Caco-2 (cell line): Measurements from ENCODE around the gene WBP1L. TPM values are rescaled to one million over a fixed set of nuclear protein-coding genes. Genes with fewer than 3 reads are reported as not detected.
A peak's percentile ranks its signal among the peaks of the same experiment; 100 is the strongest.

Experiments
- BruUV-seq: library from RNA; stranded (reverse); fragments of 400-500 nt; replicated peaks from 2 replicates; lab custom pipeline; 2021; lab: Mats Ljungman, UMichigan
- CTCF ChIA-PET: fragments of 300-600 bp; sonication (Branson Sonifier 250); formaldehyde crosslinking; loops from one replicate; lab custom pipeline; 2022; ENCODE audit warnings: antibody characterized with exemption; lab: Charles Lee
- POLR2A ChIA-PET: fragments of 300-600 bp; sonication (Branson Sonifier 250); formaldehyde crosslinking; loops from one replicate; lab custom pipeline; 2022; ENCODE audit warnings: antibody characterized with exemption; lab: Charles Lee
- DNase-seq, 2 experiments: peaks; one replicate each; pipeline versions ENCODE4 v3.0.0 to v3.0.0-alpha.2; 2020 to 2022
- H3K27me3 ChIP-seq: replicated peaks from 2 replicates; pipeline ENCODE4 v1.6.0; 2011; ENCODE audit warnings: low read length; ENCODE audit not compliant: control insufficient read depth, insufficient read depth
- H3K36me3 ChIP-seq: 2 replicates; pipeline ENCODE4 v1.5.1; 2011; ENCODE audit warnings: low read length; ENCODE audit not compliant: control insufficient read depth, insufficient read depth
- H3K4me1 ChIP-seq: fragments of 250-450 bp; sonication (Bioruptor Pico); 2 replicates; pipeline ENCODE4 v1.5.1; 2020; ENCODE audit warnings: mild to moderate bottlenecking
- H3K4me3 ChIP-seq: 2 replicates; pipeline ENCODE4 v1.5.1; 2011; ENCODE audit warnings: low read depth, mild to moderate bottlenecking, control low read depth, low read length
- H3K9me3 ChIP-seq: fragments of 250-450 bp; sonication (Bioruptor Pico); 2 replicates; pipeline ENCODE4 v1.5.1; 2020; ENCODE audit warnings: mild to moderate bottlenecking, moderate library complexity
- H3K27ac Mint-ChIP-seq: one replicate; pipeline ENCODE4 v1.8.0; 2022; ENCODE audit warnings: mixed read lengths; ENCODE audit not compliant: unreplicated experiment
- H3K27me3 Mint-ChIP-seq: one replicate; pipeline ENCODE4 v1.8.0; 2022; ENCODE audit warnings: mixed read lengths; ENCODE audit not compliant: insufficient read depth, unreplicated experiment
- H3K36me3 Mint-ChIP-seq: one replicate; pipeline ENCODE4 v1.8.0; 2022; ENCODE audit warnings: mild to moderate bottlenecking, mixed read lengths; ENCODE audit not compliant: insufficient read depth, unreplicated experiment
- H3K4me1 Mint-ChIP-seq: one replicate; pipeline ENCODE4 v1.8.0; 2022; ENCODE audit warnings: low read depth, mixed read lengths; ENCODE audit not compliant: unreplicated experiment
- H3K4me3 Mint-ChIP-seq: one replicate; pipeline ENCODE4 v1.8.0; 2022; ENCODE audit warnings: mild to moderate bottlenecking, moderate library complexity, mixed read lengths; ENCODE audit not compliant: unreplicated experiment
- H3K9me3 Mint-ChIP-seq: one replicate; pipeline ENCODE4 v1.8.0; 2022; ENCODE audit warnings: mixed read lengths; ENCODE audit not compliant: unreplicated experiment
- CTCF ChIP-seq, 2 experiments: fragments of 200-600 bp in 1 of 2; IDR thresholded peaks; 1 replicate in 1 of 2; 2 replicates in 1 of 2; pipeline versions ENCODE4 v1.5.1 to v1.8.0; 2011 to 2022; ENCODE audit warnings: antibody characterized with exemption in 1 of 2, control low read depth in 1 of 2, inconsistent platforms in 1 of 2, low read depth in 1 of 2, low read length in 1 of 2, mild to moderate bottlenecking in 1 of 2, moderate library complexity in 1 of 2; ENCODE audit not compliant: insufficient read depth in 1 of 2, severe bottlenecking in 1 of 2, unreplicated experiment in 1 of 2
- intact Hi-C: fragments of 100-400 bp; cut with micrococcal nuclease; formaldehyde crosslinking; loops from one replicate; pipeline ENCODE4 v1.10.0; 2022; ENCODE audit not compliant: unreplicated experiment
- total RNA-seq: library from RNA; stranded (reverse); gene quantifications from 2 replicates; pipeline ENCODE4 v1.2.3, GENCODE V29; 2022

The WBP1L gene
- total RNA-seq, 1 experiment from 2014 or later, result 28.2 TPM

- Mint-ChIP-seq H3K4me3 (no peak overlapping the region), H3K27ac (no peak overlapping the region), H3K27me3 (no peaks in the 10 kb centered on the region), H3K36me3 (peaks cover 13% of the 10 kb centered on the region), H3K9me3 (no peaks in the 10 kb centered on the region), H3K4me1 (peaks cover 11% of the 10 kb centered on the region)
- no TSS peak for BruUV-seq
- Histone ChIP-seq H3K4me1 (peaks cover 16% of the 10 kb centered on the region), H3K27me3 (no peaks in the 10 kb centered on the region), H3K4me3 (no peak overlapping the region), H3K9me3 (no peaks in the 10 kb centered on the region), H3K36me3 (no peaks in the 10 kb centered on the region)
- intact Hi-C loops, result no loop called here
- DNase-seq, result no peak
- POLR2A ChIA-PET, result interaction anchor here (0.9 kb wide), 1 partner anchor 25 kb away, joined by 3 read pairs; no protein-coding TSS in a partner anchor
- CTCF ChIA-PET, result interaction anchor here (0.7 to 1.8 kb wide), 3 partner anchors 24 to 147 kb away, joined by 3 to 20 read pairs (median 6); no protein-coding TSS in a partner anchor
- no peak for TF ChIP-seq CTCF (IDR thresholded peaks at IDR 0.05; ENCODE audit: insufficient read depth in 1 of 2, low read depth in 1 of 2, low read length in 1 of 2, severe bottlenecking in 1 of 2, unreplicated experiment in 1 of 2)
Measured at GRCh38 chr10:102752266-102752930, 8.7 kb downstream of the WBP1L start.

GRCh38 chr10:102752934-102753664 lies 9.4 kb downstream of the WBP1L start:
- peaks cover 11% of the 10 kb centered on the region for H3K4me1 Mint-ChIP-seq
- BruUV-seq, result no TSS peak
- H3K4me1 ChIP-seq, result peaks cover 17% of the 10 kb centered on the region
- CTCF ChIA-PET, result interaction anchor here (0.5 to 2.4 kb wide), 6 partner anchors 12 to 357 kb away, joined by 3 to 20 read pairs (median 4); partner anchors contain the start of gene NFKB2
- no peaks in the 10 kb centered on the region for H3K9me3 ChIP-seq
- no peaks in the 10 kb centered on the region for H3K9me3 Mint-ChIP-seq
- DNase-seq, result peak in 1 of 2 experiments; percentile 55
- no peaks in the 10 kb centered on the region for H3K27me3 ChIP-seq
- peak; percentile 66 to 70 for TF ChIP-seq CTCF (IDR thresholded peaks at IDR 0.05; ENCODE audit: insufficient read depth in 1 of 2, low read depth in 1 of 2, low read length in 1 of 2, severe bottlenecking in 1 of 2, unreplicated experiment in 1 of 2)
- no peak overlapping the region for H3K4me3 ChIP-seq
- H3K27me3 Mint-ChIP-seq, result no peaks in the 10 kb centered on the region
- H3K36me3 Mint-ChIP-seq, result peaks cover 11% of the 10 kb centered on the region
- intact Hi-C loops, result loop anchor here (1.0 kb wide), 2 partner anchors 24 to 61 kb away; no protein-coding TSS in a partner anchor
- H3K4me3 Mint-ChIP-seq, result no peak overlapping the region
- H3K36me3 ChIP-seq, result no peaks in the 10 kb centered on the region
- no peak overlapping the region for H3K27ac Mint-ChIP-seq
- POLR2A ChIA-PET, result interaction anchor here (0.9 kb wide), 1 partner anchor 24 kb away, joined by 3 read pairs; no protein-coding TSS in a partner anchor

- no peaks in the 10 kb centered on the region for H3K36me3 ChIP-seq
- no peak overlapping the region for H3K27ac Mint-ChIP-seq
- no peaks in the 10 kb centered on the region for H3K27me3 ChIP-seq
- BruUV-seq, result no TSS peak
- H3K9me3 Mint-ChIP-seq, result no peaks in the 10 kb centered on the region
- H3K4me1 Mint-ChIP-seq, result peaks cover 11% of the 10 kb centered on the region
- ChIA-PET POLR2A (no interaction called here), CTCF (interaction anchor here (0.5 to 2.4 kb wide), 6 partner anchors 11 to 358 kb away, joined by 3 to 20 read pairs (median 4); partner anchors contain the start of gene NFKB2)
- H3K36me3 Mint-ChIP-seq, result peaks cover 7% of the 10 kb centered on the region
- TF ChIP-seq CTCF (IDR thresholded peaks at IDR 0.05; ENCODE audit: insufficient read depth in 1 of 2, low read depth in 1 of 2, low read length in 1 of 2, severe bottlenecking in 1 of 2, unreplicated experiment in 1 of 2), result no peak
- no peaks in the 10 kb centered on the region for H3K27me3 Mint-ChIP-seq
- DNase-seq, result no peak
- no peaks in the 10 kb centered on the region for H3K9me3 ChIP-seq
- H3K4me3 Mint-ChIP-seq, result no peak overlapping the region
- intact Hi-C loops, result loop anchor here (1.0 kb wide), 2 partner anchors 24 to 61 kb away; no protein-coding TSS in a partner anchor
- no peak overlapping the region for H3K4me3 ChIP-seq
- peaks cover 22% of the 10 kb centered on the region for H3K4me1 ChIP-seq
Measured at GRCh38 chr10:102753718-102754117, 10.0 kb downstream of the WBP1L start.
